Choroid plexus epithelial cell (primary cell): ENCODE results near the gene MYLK.

Experiments used
- DNase-seq: peaks from one replicate; pipeline ENCODE4 v3.0.0-alpha.2; 2010; ENCODE audit warnings: low read depth
- H3K4me3 ChIP-seq: 2 replicates; pipeline ENCODE4 v1.5.1; 2011; ENCODE audit warnings: low read depth, mild to moderate bottlenecking, control low read depth, low read length, moderate library complexity
- CTCF ChIP-seq: conservative IDR thresholded peaks from 2 replicates; pipeline ENCODE4 v1.5.1; 2011; ENCODE audit warnings: low read depth, mild to moderate bottlenecking, control low read depth, inconsistent platforms, low read length, moderate library complexity

MYLK gene

GRCh38 chr3:123884203-123884831 is at the start of gene MYLK:
TSS of gene MYLK (minus strand) at chr3:123884332. CDS start at chr3:123793841, 90,491 bp downstream.
- peak; percentile 91 for DNase-seq
- peak within 1 kb of the TSS; percentile 65 for H3K4me3 ChIP-seq
- TF ChIP-seq CTCF, result no peak

GRCh38 chr3:123930445-123930844 is 46.3 kb upstream of the MYLK start:
- no peak for DNase-seq
- TF ChIP-seq CTCF, result no peak
- H3K4me3 ChIP-seq, result no peak overlapping the region

GRCh38 chr3:123929325-123929724 is 45.2 kb upstream of the MYLK start:
- H3K4me3 ChIP-seq, result no peak overlapping the region
- DNase-seq, result no peak
- TF ChIP-seq CTCF, result no peak

- TF ChIP-seq CTCF, result no peak
- no peak for DNase-seq
- no peak overlapping the region for H3K4me3 ChIP-seq
These were observed 42.3 kb upstream of the MYLK start for GRCh38 chr3:123926396-123926795.

- DNase-seq, result no peak
These were observed 36.7 kb upstream of the MYLK start for GRCh38 chr3:123920868-123921267.

GRCh38 chr3:123920383-123920782 is 36.3 kb upstream of the MYLK start:
- no peak for TF ChIP-seq CTCF
- no peak overlapping the region for H3K4me3 ChIP-seq
- no peak for DNase-seq

More at GRCh38 chr3:123920868-123921267, 36.7 kb upstream of the MYLK start:
- H3K4me3 ChIP-seq, result no peak overlapping the region
- no peak for TF ChIP-seq CTCF

GRCh38 chr3:123919353-123919752 is 35.2 kb upstream of the MYLK start:
- TF ChIP-seq CTCF, result no peak

More at GRCh38 chr3:123919353-123919752, 35.2 kb upstream of the MYLK start:
- no peak for DNase-seq
- no peak overlapping the region for H3K4me3 ChIP-seq
